Activated B cell treated with CpG ODN at 0.5 μM for 24 hours (primary cell): Measurements from ENCODE around the gene MYCBPAP. TPM values are rescaled to one million over a fixed set of nuclear protein-coding genes. Genes with fewer than 3 reads are reported as not detected.

Experiments used
- ATAC-seq: fragments of 200-7000 bp; cut with Tn5 transposase; one replicate; pipeline ENCODE4 v1.10.0; 2021; ENCODE audit warnings: low read depth, mild to moderate bottlenecking, moderate library complexity
- CTCF ChIA-PET: fragments of 350-600 bp; sonication (Branson Sonifier 250); formaldehyde crosslinking; loops from one replicate; lab custom pipeline; 2021; ENCODE audit warnings: antibody characterized with exemption; lab: Charles Lee
- POLR2A ChIA-PET: fragments of 350-600 bp; sonication (Branson Sonifier 250); formaldehyde crosslinking; loops from one replicate; lab custom pipeline; 2021; ENCODE audit warnings: antibody characterized with exemption; lab: Charles Lee
- DNase-seq: peaks from one replicate; pipeline ENCODE4 v3.0.0; 2022
- H3K27ac Mint-ChIP-seq: one replicate; pipeline ENCODE4 v1.8.0; 2020; ENCODE audit warnings: mixed read lengths
- H3K27me3 Mint-ChIP-seq: one replicate; pipeline ENCODE4 v1.8.0; 2021; ENCODE audit warnings: mixed read lengths
- H3K36me3 Mint-ChIP-seq: one replicate; pipeline ENCODE4 v1.8.0; 2021; ENCODE audit warnings: low read depth, mixed read lengths
- H3K4me1 Mint-ChIP-seq: one replicate; pipeline ENCODE4 v1.8.0; 2021; ENCODE audit warnings: mixed read lengths
- H3K4me3 Mint-ChIP-seq: one replicate; pipeline ENCODE4 v1.8.0; 2020; ENCODE audit warnings: mild to moderate bottlenecking, mixed read lengths
- H3K9me3 Mint-ChIP-seq: one replicate; pipeline ENCODE4 v1.8.0; 2020; ENCODE audit warnings: mixed read lengths
- intact Hi-C: fragments of 100-400 bp; cut with micrococcal nuclease; formaldehyde crosslinking; loops from one replicate; pipeline ENCODE4 v1.15.1; 2024
- total RNA-seq: library from RNA; stranded (reverse); gene quantifications from 2 replicates; pipeline ENCODE4 v1.2.3, GENCODE V29; 2022
- TF ChIP-seq, protein P1 (sequence below): fragments of 200-600 bp; IDR thresholded peaks from one replicate; pipeline ENCODE4 v1.8.0; 2022; ENCODE audit warnings: antibody characterized with exemption, mild to moderate bottlenecking

MYCBPAP gene
- total RNA-seq, 1 donor from 2014 or later: 2.3 TPM

DNA sequence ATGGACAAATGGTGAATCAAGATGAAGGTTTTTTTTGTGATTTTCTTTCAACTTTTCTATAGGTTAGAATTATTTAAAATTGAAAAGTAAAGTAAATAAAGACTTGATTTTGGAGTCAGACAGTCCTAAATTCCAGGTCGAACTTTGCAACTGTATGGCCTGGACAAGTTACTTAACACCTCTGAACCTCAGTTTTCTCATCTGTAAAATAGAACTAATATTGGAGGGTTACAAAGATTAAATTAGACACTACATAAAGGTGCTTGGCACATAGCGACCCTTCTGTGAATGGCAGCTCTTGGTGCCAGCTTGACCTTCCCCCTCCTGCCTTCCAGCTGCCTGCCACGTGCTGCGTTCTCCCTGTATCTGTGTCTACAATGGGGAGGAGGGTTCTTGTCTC is 26.6 kb upstream of the MYCBPAP start:
- no peaks in the 10 kb centered on the region for H3K9me3 Mint-ChIP-seq
- intact Hi-C loops: loop anchor here (1.0 kb wide), 2 partner anchors 20 to 60 kb away; no protein-coding TSS in a partner anchor

DNA sequence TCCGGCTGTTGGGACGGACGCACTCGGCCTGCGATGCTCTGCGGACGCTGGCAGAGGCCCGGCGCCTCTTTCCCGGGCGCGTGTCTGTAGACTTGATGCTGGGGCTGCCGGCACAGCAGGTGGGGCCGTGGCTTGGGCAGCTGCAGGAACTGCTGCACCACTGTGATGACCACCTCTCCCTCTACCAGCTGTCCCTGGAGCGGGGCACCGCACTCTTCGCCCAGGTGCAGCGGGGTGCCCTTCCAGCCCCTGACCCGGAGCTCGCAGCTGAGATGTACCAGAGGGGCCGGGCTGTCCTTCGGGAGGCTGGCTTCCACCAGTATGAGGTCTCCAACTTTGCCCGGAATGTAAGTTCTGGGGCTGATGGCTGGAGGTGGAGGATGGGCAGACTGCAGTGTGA is 26.1 kb upstream of the MYCBPAP start:
- intact Hi-C loops: loop anchor here (1.0 kb wide), 2 partner anchors 19 to 59 kb away; no protein-coding TSS in a partner anchor
- ChIA-PET POLR2A (no interaction called here), CTCF (interaction anchor here (0.8 to 3.1 kb wide), 3 partner anchors 19 to 144 kb away, joined by 3 to 11 read pairs (median 6); no protein-coding TSS in a partner anchor)
- DNase-seq (no peak), ATAC-seq (no peak)
- Mint-ChIP-seq H3K27ac (no peak overlapping the region), H3K9me3 (no peaks in the 10 kb centered on the region), H3K27me3 (no peaks in the 10 kb centered on the region), H3K4me1 (peaks cover 19% of the 10 kb centered on the region), H3K4me3 (no peak overlapping the region), H3K36me3 (peaks cover 48% of the 10 kb centered on the region)
- TF ChIP-seq, protein P1, sequence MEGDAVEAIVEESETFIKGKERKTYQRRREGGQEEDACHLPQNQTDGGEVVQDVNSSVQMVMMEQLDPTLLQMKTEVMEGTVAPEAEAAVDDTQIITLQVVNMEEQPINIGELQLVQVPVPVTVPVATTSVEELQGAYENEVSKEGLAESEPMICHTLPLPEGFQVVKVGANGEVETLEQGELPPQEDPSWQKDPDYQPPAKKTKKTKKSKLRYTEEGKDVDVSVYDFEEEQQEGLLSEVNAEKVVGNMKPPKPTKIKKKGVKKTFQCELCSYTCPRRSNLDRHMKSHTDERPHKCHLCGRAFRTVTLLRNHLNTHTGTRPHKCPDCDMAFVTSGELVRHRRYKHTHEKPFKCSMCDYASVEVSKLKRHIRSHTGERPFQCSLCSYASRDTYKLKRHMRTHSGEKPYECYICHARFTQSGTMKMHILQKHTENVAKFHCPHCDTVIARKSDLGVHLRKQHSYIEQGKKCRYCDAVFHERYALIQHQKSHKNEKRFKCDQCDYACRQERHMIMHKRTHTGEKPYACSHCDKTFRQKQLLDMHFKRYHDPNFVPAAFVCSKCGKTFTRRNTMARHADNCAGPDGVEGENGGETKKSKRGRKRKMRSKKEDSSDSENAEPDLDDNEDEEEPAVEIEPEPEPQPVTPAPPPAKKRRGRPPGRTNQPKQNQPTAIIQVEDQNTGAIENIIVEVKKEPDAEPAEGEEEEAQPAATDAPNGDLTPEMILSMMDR: no peak

More for the DNA sequence above, 26.6 kb upstream of the MYCBPAP start:
- ChIA-PET CTCF (interaction anchor here (0.8 to 3.1 kb wide), 3 partner anchors 20 to 144 kb away, joined by 3 to 11 read pairs (median 6); no protein-coding TSS in a partner anchor), POLR2A (no interaction called here)
- Mint-ChIP-seq H3K4me3 (no peak overlapping the region), H3K27me3 (no peaks in the 10 kb centered on the region), H3K4me1 (peaks cover 19% of the 10 kb centered on the region), H3K27ac (no peak overlapping the region), H3K36me3 (peaks cover 47% of the 10 kb centered on the region)
- ATAC-seq (no peak), DNase-seq (no peak)
- TF ChIP-seq, protein P1: no peak

DNA sequence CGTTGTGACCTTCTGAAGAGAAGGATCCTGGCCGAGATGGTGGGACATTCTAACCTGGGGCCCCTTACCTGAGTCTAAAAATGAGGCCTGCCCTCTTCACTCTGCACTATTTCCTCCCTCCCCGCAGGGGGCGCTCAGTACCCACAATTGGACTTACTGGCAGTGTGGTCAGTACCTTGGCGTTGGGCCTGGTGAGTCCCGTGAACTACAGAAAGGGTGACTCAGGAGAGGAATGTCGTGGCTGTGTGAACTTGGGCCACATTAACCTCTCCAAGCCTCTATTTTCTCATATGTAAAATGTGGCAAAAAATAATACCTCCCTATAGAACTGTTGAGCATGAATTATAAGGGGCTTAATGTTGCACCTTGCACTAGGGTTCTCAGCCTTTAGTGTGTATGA is 25.7 kb upstream of the MYCBPAP start:
- H3K4me3 Mint-ChIP-seq: no peak overlapping the region
- POLR2A ChIA-PET: no interaction called here
- peaks cover 19% of the 10 kb centered on the region for H3K4me1 Mint-ChIP-seq
- ATAC-seq (no peak), DNase-seq (peak; percentile 64)
- TF ChIP-seq, protein P1: no peak
- no peaks in the 10 kb centered on the region for H3K27me3 Mint-ChIP-seq
- H3K27ac Mint-ChIP-seq: no peak overlapping the region
- CTCF ChIA-PET: interaction anchor here (0.8 to 3.1 kb wide), 3 partner anchors 19 to 143 kb away, joined by 3 to 11 read pairs (median 6); no protein-coding TSS in a partner anchor
- peaks cover 50% of the 10 kb centered on the region for H3K36me3 Mint-ChIP-seq
- intact Hi-C loops: loop anchor here (1.0 kb wide), 2 partner anchors 19 to 59 kb away; no protein-coding TSS in a partner anchor
- H3K9me3 Mint-ChIP-seq: no peaks in the 10 kb centered on the region

DNA sequence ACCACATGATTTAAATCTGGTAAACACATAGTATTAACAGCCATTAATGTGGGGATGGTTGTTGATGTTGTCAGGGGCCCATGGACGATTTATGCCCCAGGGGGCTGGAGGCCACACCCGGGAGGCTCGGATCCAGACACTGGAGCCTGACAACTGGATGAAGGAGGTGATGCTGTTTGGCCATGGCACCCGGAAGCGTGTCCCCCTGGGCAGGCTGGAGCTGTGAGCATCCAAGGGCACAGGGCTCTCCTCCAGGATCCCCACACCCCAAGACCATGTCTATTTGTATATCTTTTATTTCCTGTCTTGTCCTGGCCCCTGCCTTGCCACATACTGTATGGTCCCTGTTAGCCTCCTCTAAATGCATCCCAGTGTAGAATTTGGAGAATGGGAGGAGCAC is 25.0 kb upstream of the MYCBPAP start:
- Mint-ChIP-seq H3K27me3 (no peaks in the 10 kb centered on the region), H3K4me3 (no peak overlapping the region), H3K9me3 (no peaks in the 10 kb centered on the region), H3K4me1 (peaks cover 15% of the 10 kb centered on the region), H3K27ac (no peak overlapping the region), H3K36me3 (peaks cover 50% of the 10 kb centered on the region)
- intact Hi-C loops: no loop called here
- CTCF ChIA-PET: interaction anchor here (0.8 to 3.1 kb wide), 3 partner anchors 18 to 86 kb away, joined by 4 to 11 read pairs (median 5); partner anchors contain the start of gene LRRC59
- no peak for DNase-seq
- POLR2A ChIA-PET: no interaction called here
- no peak for ATAC-seq
- TF ChIP-seq, protein P1: no peak

DNA sequence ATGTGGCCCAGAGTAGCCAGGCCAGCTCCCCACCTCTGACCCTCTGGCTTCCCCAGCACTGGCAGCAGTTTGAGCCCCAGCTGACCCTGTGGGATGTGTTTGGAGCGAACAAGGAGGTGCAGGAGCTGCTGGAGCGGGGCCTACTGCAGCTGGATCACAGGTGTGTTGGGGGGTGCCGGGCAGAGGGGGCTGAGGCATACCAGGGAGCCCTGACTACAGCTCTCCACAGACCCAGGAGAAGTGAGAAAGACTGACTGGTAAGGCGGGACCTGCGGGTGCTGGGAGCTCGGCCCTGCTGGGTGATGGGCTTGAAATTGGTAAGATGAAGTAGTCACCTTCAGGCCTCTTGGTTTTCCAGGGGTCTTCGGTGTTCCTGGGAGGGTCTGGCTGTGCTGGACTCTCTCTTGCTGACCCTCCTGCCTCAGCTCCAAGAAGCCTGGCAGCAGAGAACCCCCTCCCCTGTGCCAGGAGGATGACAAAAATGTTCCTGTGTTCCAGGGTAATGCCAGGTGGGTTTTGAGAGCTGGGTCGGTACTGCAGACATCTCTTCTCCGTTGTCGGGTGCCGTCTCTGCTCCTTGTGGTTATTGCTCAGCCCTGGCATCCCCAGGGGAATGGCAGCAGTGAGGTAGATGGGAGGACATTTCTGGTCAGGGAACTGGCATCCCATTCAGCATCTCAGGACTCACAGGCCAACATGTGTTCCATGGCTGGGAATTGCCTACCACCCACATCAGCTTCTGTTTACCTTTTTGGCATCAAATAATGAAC is 23.7 kb upstream of the MYCBPAP start:
- Mint-ChIP-seq H3K9me3 (no peaks in the 10 kb centered on the region), H3K4me1 (peaks cover 11% of the 10 kb centered on the region), H3K36me3 (peaks cover 48% of the 10 kb centered on the region), H3K4me3 (no peak overlapping the region), H3K27me3 (no peaks in the 10 kb centered on the region), H3K27ac (no peak overlapping the region)
- POLR2A ChIA-PET: no interaction called here
- ATAC-seq: no peak
- CTCF ChIA-PET: interaction anchor here (0.9 to 3.1 kb wide), 5 partner anchors 17 to 142 kb away, joined by 3 to 11 read pairs (median 5); no protein-coding TSS in a partner anchor
- TF ChIP-seq, protein P1: no peak
- intact Hi-C loops: no loop called here
- DNase-seq: no peak
